Mammary epithelial cell (primary cell): Measurements from ENCODE around the gene STAB2.

Experiments
- EZH2 ChIP-seq: IDR thresholded peaks from 2 replicates; pipeline ENCODE4 v1.6.1; 2012; ENCODE audit warnings: low read length, inconsistent platforms, borderline replicate concordance
- TF ChIP-seq, protein P1 (sequence below), 2 donors: IDR thresholded peaks in 1 of 2; conservative IDR thresholded peaks in 1 of 2; 2 replicates each; pipeline ENCODE4 v1.5.1; 2011 to 2012; ENCODE audit warnings: inconsistent platforms in 2 of 2, low read length in 2 of 2, mild to moderate bottlenecking in 2 of 2, control low read depth in 1 of 2, low read depth in 1 of 2; ENCODE audit not compliant: insufficient read depth in 1 of 2; ENCODE audit errors: extremely low read depth in 1 of 2

DNA sequence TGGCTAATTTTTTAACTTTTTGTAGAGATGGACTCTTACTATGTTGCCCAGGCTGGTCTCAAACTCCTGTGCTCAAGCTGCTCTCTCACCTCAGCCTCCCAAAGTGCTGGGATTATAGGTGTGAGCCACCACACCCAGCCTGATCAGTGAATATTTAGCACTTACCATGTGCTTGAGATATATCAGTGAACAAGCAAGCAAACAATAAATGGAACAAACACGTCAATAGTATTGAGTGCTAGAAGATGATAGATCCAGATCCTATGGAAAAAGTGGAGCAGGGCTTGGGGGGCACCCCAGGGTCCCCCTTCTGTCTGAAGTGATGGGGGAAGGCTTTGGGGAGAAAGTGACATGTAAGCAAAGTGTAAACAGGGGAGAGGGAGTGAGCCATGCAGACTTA, 170.2 kb downstream of the STAB2 start:
- TF ChIP-seq, protein P1, sequence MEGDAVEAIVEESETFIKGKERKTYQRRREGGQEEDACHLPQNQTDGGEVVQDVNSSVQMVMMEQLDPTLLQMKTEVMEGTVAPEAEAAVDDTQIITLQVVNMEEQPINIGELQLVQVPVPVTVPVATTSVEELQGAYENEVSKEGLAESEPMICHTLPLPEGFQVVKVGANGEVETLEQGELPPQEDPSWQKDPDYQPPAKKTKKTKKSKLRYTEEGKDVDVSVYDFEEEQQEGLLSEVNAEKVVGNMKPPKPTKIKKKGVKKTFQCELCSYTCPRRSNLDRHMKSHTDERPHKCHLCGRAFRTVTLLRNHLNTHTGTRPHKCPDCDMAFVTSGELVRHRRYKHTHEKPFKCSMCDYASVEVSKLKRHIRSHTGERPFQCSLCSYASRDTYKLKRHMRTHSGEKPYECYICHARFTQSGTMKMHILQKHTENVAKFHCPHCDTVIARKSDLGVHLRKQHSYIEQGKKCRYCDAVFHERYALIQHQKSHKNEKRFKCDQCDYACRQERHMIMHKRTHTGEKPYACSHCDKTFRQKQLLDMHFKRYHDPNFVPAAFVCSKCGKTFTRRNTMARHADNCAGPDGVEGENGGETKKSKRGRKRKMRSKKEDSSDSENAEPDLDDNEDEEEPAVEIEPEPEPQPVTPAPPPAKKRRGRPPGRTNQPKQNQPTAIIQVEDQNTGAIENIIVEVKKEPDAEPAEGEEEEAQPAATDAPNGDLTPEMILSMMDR (conservative IDR thresholded peaks at IDR 0.05 in 1 of 2, IDR thresholded peaks at IDR 0.05 in 1 of 2; ENCODE audit: extremely low read depth in 1 of 2, insufficient read depth in 1 of 2, low read depth in 1 of 2, low read length in 2 of 2): no peak
- TF ChIP-seq EZH2: no peak
